SU-DHL-6 (cell line): ENCODE measurements around the gene TMCO4.

Experiments
- H2AFZ ChIP-seq: fragments of 200-600 bp; sonication (generic); 2 replicates; pipeline ENCODE4 v1.6.1; 2014; ENCODE audit warnings: low read depth, mild to moderate bottlenecking, moderate library complexity, mixed read lengths, antibody characterized with exemption, low read length; ENCODE audit not compliant: severe bottlenecking
- H3F3A ChIP-seq: fragments of 200-600 bp; shearing (Covaris generic); 2 replicates; pipeline ENCODE4 v1.6.0; 2016; ENCODE audit warnings: antibody characterized with exemption, mild to moderate bottlenecking; ENCODE audit not compliant: insufficient read depth
- H3K27ac ChIP-seq: fragments of 200-600 bp; sonication (generic); 2 replicates; pipeline ENCODE4 v1.5.1; 2016; ENCODE audit warnings: low read depth, mild to moderate bottlenecking, low read length, moderate library complexity, mixed read lengths
- H3K27me3 ChIP-seq: fragments of 200-600 bp; sonication (generic), shearing (Covaris generic); 2 replicates; pipeline ENCODE4 v1.6.0; 2014; ENCODE audit warnings: mild to moderate bottlenecking, low read length
- H3K36me3 ChIP-seq: fragments of 200-600 bp; sonication (generic); 2 replicates; pipeline ENCODE4 v1.6.1; 2014; ENCODE audit warnings: mild to moderate bottlenecking, low read length, mixed read lengths
- H3K4me2 ChIP-seq: fragments of 300-600, 200-600 bp; shearing (Covaris generic), sonication (generic); 2 replicates; pipeline ENCODE4 v1.6.0; 2014; ENCODE audit warnings: low read length, low read depth, mild to moderate bottlenecking; ENCODE audit not compliant: poor library complexity, severe bottlenecking
- H3K4me3 ChIP-seq: fragments of 200-600 bp; sonication (generic); 2 replicates; pipeline ENCODE4 v1.5.1; 2014; ENCODE audit warnings: antibody characterized with exemption, low read length, mild to moderate bottlenecking, mixed read lengths; ENCODE audit not compliant: insufficient read depth, poor library complexity, severe bottlenecking
- H3K79me2 ChIP-seq: fragments of 200-600 bp; sonication (generic); 2 replicates; pipeline ENCODE4 v1.6.1; 2014; ENCODE audit warnings: mild to moderate bottlenecking, low read length, moderate library complexity; ENCODE audit not compliant: insufficient read depth
- H3K9ac ChIP-seq: fragments of 200-600 bp; sonication (generic); 2 replicates; pipeline ENCODE4 v1.7.0; 2014; ENCODE audit warnings: mild to moderate bottlenecking, low read length
- H3K9me2 ChIP-seq: fragments of 200-600 bp; sonication (generic); replicated peaks from 2 replicates; pipeline ENCODE4 v1.6.1; 2014; ENCODE audit warnings: low read length; ENCODE audit not compliant: insufficient read depth
- H3K9me3 ChIP-seq: fragments of 200-600 bp; sonication (generic); 2 replicates; pipeline ENCODE4 v1.6.1; 2014; ENCODE audit warnings: low read length, mixed read lengths; ENCODE audit not compliant: insufficient read depth
- H4K20me1 ChIP-seq: fragments of 200-600 bp; sonication (generic); 2 replicates; pipeline ENCODE4 v1.6.1; 2014; ENCODE audit warnings: low read depth, mild to moderate bottlenecking, antibody characterized with exemption, low read length, moderate library complexity, mixed read lengths
- EZH2phosphoT487 ChIP-seq: fragments of 200-600 bp; sonication (generic), shearing (Covaris generic); conservative IDR thresholded peaks from 2 replicates; pipeline ENCODE4 v1.6.1; 2018; ENCODE audit warnings: mild to moderate bottlenecking, antibody characterized with exemption, low read length, moderate library complexity, mixed read lengths
- TF ChIP-seq, protein P1 (sequence below): fragments of 200-600 bp; sonication (generic); IDR thresholded peaks from one replicate; pipeline ENCODE4 v1.5.1; 2017; ENCODE audit warnings: antibody characterized with exemption, mild to moderate bottlenecking, low read length, moderate library complexity; ENCODE audit not compliant: insufficient read depth, poor library complexity, severe bottlenecking

Gene TMCO4

DNA sequence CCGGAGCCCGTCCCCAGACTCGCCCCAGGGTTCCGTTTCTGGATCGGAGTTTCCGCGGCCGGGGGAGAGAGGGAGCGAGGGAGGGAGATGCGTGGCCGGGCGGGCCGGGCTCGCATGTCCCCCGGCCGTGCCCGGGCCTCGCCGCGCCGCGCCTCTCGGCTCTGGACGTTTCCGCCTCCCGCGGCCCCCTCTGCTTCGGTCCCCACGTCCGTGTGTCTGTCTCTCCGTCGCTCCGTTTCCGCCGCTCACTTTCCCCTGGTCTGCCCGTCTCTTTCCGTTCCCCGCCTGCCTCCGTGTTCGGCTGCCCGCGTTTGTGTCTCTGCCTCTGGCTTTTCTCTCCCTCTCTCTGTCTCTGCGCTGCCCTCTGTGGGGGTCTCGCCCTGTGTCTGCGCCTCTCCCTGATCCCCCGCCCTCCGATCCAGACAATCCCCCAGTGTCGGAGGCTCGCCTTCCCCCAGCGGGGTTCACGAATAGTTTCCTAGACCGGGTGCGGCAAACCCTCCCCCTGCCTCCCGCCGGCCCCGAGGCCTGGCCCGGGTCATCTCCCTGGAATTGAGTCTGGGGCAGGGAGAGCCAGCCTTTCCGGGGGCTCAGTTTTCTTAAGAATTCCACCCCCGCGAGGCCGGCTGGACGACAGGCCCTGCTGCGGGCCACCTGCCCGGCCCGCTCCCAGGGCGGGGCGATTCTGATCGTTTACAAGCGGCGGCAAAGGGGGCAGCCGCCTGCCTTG, 154.9 kb downstream of the TMCO4 start:
- H3K27me3 ChIP-seq = no peaks in the 10 kb centered on the region

DNA sequence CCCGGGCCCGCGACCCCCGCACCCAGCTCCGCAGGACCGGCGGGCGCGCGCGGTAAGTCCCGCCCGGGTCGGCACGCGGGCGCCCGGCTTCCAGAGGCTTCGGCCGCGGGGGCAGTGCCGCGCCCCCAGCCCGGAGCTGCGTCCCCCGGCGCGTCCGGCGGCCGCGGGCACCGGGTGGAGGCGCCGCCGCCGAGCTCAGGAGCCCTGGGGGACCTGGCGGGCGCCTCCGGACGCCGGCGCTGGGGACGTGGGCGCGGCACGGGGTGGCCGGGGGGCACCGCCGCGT, 155.4 kb downstream of the TMCO4 start:
- Histone ChIP-seq H3K36me3 (no peaks in the 10 kb centered on the region), H3K9me2 (no peaks in the 10 kb centered on the region), H3K27me3 (no peaks in the 10 kb centered on the region), H3K4me2 (peak overlapping the region; percentile 34), H3K4me3 (no peak overlapping the region), H4K20me1 (no peaks in the 10 kb centered on the region), H3K27ac (no peak overlapping the region), H3K9me3 (no peaks in the 10 kb centered on the region), H3F3A (no peaks in the 10 kb centered on the region), H3K9ac (no peak overlapping the region), H2AFZ (no peak overlapping the region), H3K79me2 (no peaks in the 10 kb centered on the region)
- TF ChIP-seq, protein P1, sequence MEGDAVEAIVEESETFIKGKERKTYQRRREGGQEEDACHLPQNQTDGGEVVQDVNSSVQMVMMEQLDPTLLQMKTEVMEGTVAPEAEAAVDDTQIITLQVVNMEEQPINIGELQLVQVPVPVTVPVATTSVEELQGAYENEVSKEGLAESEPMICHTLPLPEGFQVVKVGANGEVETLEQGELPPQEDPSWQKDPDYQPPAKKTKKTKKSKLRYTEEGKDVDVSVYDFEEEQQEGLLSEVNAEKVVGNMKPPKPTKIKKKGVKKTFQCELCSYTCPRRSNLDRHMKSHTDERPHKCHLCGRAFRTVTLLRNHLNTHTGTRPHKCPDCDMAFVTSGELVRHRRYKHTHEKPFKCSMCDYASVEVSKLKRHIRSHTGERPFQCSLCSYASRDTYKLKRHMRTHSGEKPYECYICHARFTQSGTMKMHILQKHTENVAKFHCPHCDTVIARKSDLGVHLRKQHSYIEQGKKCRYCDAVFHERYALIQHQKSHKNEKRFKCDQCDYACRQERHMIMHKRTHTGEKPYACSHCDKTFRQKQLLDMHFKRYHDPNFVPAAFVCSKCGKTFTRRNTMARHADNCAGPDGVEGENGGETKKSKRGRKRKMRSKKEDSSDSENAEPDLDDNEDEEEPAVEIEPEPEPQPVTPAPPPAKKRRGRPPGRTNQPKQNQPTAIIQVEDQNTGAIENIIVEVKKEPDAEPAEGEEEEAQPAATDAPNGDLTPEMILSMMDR = no peak
- TF ChIP-seq EZH2phosphoT487 = no peak

More for the DNA sequence above, 154.9 kb downstream of the TMCO4 start:
- Histone ChIP-seq H3K4me2 (peak overlapping the region; percentile 34), H3K36me3 (no peaks in the 10 kb centered on the region), H3K9ac (no peak overlapping the region), H3K9me3 (no peaks in the 10 kb centered on the region), H3F3A (no peaks in the 10 kb centered on the region), H4K20me1 (no peaks in the 10 kb centered on the region), H3K9me2 (no peaks in the 10 kb centered on the region), H3K27ac (no peak overlapping the region), H3K4me3 (no peak overlapping the region), H3K79me2 (no peaks in the 10 kb centered on the region), H2AFZ (no peak overlapping the region)
- no peak for TF ChIP-seq EZH2phosphoT487
- TF ChIP-seq, protein P1 = no peak

GRCh38 chr1:19643602-19644394, 155.9 kb downstream of the TMCO4 start, which contains the start of gene NBL1:
NBL1 (plus strand) TSS chr1:19644311; CDS start chr1:19655031, 10,720 bp downstream.
- no peak for TF ChIP-seq EZH2phosphoT487
- TF ChIP-seq, protein P1 = no peak
- Histone ChIP-seq H3K79me2 (no peaks in the 10 kb centered on the region), H3K9me3 (no peaks in the 10 kb centered on the region), H2AFZ (no peak within 1 kb of the TSS), H3F3A (no peaks in the 10 kb centered on the region), H3K4me2 (peak within 1 kb of the TSS; percentile 34), H3K36me3 (no peaks in the 10 kb centered on the region), H3K9ac (no peak within 1 kb of the TSS), H3K9me2 (no peaks in the 10 kb centered on the region), H3K27ac (no peak within 1 kb of the TSS), H3K27me3 (no peaks in the 10 kb centered on the region), H3K4me3 (no peak within 1 kb of the TSS), H4K20me1 (no peaks in the 10 kb centered on the region)
